Liver (tissue), 9 donors: ENCODE data around the gene DYSF. TPM values are rescaled to one million over a fixed set of nuclear protein-coding genes. Genes with fewer than 3 reads are reported as not detected.

Experiments used
- DNase-seq: peaks from one replicate; pipeline ENCODE4 v3.0.0-alpha.2; 2017; ENCODE audit warnings: low spot score
- H3K27ac ChIP-seq, 2 donors: one replicate each; pipeline ENCODE4 v1.7.0; 2013; ENCODE audit warnings: inconsistent platforms in 2 of 2, low read length in 2 of 2, control low read depth in 1 of 2, low read depth in 1 of 2, mild to moderate bottlenecking in 1 of 2
- H3K27me3 ChIP-seq, 4 donors: one replicate each; pipeline versions ENCODE4 v1.6.1 to v1.7.0; 2013; ENCODE audit warnings: low read length in 3 of 4, inconsistent platforms in 1 of 4, mild to moderate bottlenecking in 1 of 4, moderate library complexity in 1 of 4; ENCODE audit not compliant: control insufficient read depth in 4 of 4, insufficient read depth in 4 of 4
- H3K36me3 ChIP-seq, 4 donors: one replicate each; pipeline versions ENCODE4 v1.6.1 to v1.7.0; 2013; ENCODE audit warnings: low read length in 3 of 4, mild to moderate bottlenecking in 3 of 4, low read depth in 1 of 4, moderate library complexity in 1 of 4; ENCODE audit not compliant: control insufficient read depth in 4 of 4, insufficient read depth in 3 of 4
- H3K4me1 ChIP-seq, 4 donors: one replicate each; pipeline versions ENCODE4 v1.6.1 to v1.7.0; 2013; ENCODE audit warnings: low read length in 3 of 4, mild to moderate bottlenecking in 3 of 4, moderate library complexity in 1 of 4; ENCODE audit not compliant: control insufficient read depth in 4 of 4, insufficient read depth in 4 of 4
- H3K4me3 ChIP-seq, 3 donors: one replicate each; pipeline versions ENCODE4 v1.6.1 to v1.7.0; 2013; ENCODE audit warnings: low read length in 3 of 3, control low read depth in 1 of 3, low read depth in 1 of 3, mild to moderate bottlenecking in 1 of 3
- H3K9ac ChIP-seq, 2 donors: one replicate each; pipeline ENCODE4 v1.7.0; 2013; ENCODE audit warnings: low read length in 2 of 2, mild to moderate bottlenecking in 2 of 2, moderate library complexity in 2 of 2, control low read depth in 1 of 2, low read depth in 1 of 2
- H3K9me3 ChIP-seq, 4 donors: one replicate each; pipeline versions ENCODE4 v1.6.1 to v1.7.0; 2013; ENCODE audit warnings: low read length in 3 of 4; ENCODE audit not compliant: control insufficient read depth in 4 of 4
- ATF3 ChIP-seq: IDR thresholded peaks from 2 replicates; pipeline ENCODE4 v1.6.1; 2016; ENCODE audit warnings: antibody characterized with exemption
- CTCF ChIP-seq: fragments of 150-350 bp; IDR thresholded peaks from 2 replicates; pipeline ENCODE4 v1.5.1; 2017; ENCODE audit warnings: improper control_type of control experiment, low read depth, low read length; ENCODE audit not compliant: missing input control
- EGR1 ChIP-seq, 2 donors: IDR thresholded peaks; 2 replicates each; pipeline ENCODE4 v1.6.1; 2016 to 2018; ENCODE audit warnings: antibody characterized with exemption in 2 of 2, low read depth in 2 of 2
- HNF4A ChIP-seq, 2 donors: conservative IDR thresholded peaks; 2 replicates each; pipeline ENCODE4 v1.6.1; 2016; ENCODE audit warnings: antibody characterized with exemption in 2 of 2, mild to moderate bottlenecking in 2 of 2
- HNF4G ChIP-seq: IDR thresholded peaks from 2 replicates; pipeline ENCODE4 v1.6.1; 2016; ENCODE audit warnings: antibody characterized with exemption
- JUND ChIP-seq, 2 donors: IDR thresholded peaks; 2 replicates each; pipeline ENCODE4 v1.6.1; 2016; ENCODE audit warnings: antibody characterized with exemption in 2 of 2
- MAX ChIP-seq: IDR thresholded peaks from 2 replicates; pipeline ENCODE4 v1.6.1; 2016; ENCODE audit warnings: antibody characterized with exemption
- NR2F2 ChIP-seq: IDR thresholded peaks from 2 replicates; pipeline ENCODE4 v1.6.1; 2016; ENCODE audit warnings: antibody characterized with exemption
- RAD21 ChIP-seq, 2 donors: IDR thresholded peaks; 2 replicates each; pipeline ENCODE4 v1.6.1; 2016; ENCODE audit warnings: antibody characterized with exemption in 2 of 2, mild to moderate bottlenecking in 2 of 2
- REST ChIP-seq: IDR thresholded peaks from 2 replicates; pipeline ENCODE4 v1.6.1; 2016; ENCODE audit warnings: antibody characterized with exemption, mild to moderate bottlenecking
- RXRA ChIP-seq, 2 donors: IDR thresholded peaks; 2 replicates each; pipeline ENCODE4 v1.6.1; 2017 to 2018; ENCODE audit warnings: antibody characterized with exemption in 2 of 2, mild to moderate bottlenecking in 1 of 2
- SP1 ChIP-seq: IDR thresholded peaks from 2 replicates; pipeline ENCODE4 v1.6.1; 2018; ENCODE audit warnings: antibody characterized with exemption, mild to moderate bottlenecking
- TAF1 ChIP-seq: conservative IDR thresholded peaks from 2 replicates; pipeline ENCODE4 v1.6.1; 2016; ENCODE audit warnings: antibody characterized with exemption, mild to moderate bottlenecking
- ZBTB33 ChIP-seq: IDR thresholded peaks from 2 replicates; pipeline ENCODE4 v1.6.1; 2016; ENCODE audit warnings: antibody characterized with exemption
- WGBS: extraction: QIAGEN DNeasy Blood & Tissue Kit; methylation state at CpG from one replicate; pipeline ENCODE4 v1.1.7; 2013; 5-methylcytosine and 5-hydroxymethylcytosine counted together
- polyA plus RNA-seq, 2 donors: library from polyadenylated mRNA; stranded (reverse) in 1 of 2; unstranded in 1 of 2; fragments of 200-250 nt in 1 of 2; fragments of >200 nt in 1 of 2; fragmentation: Nextera tagmentation in 1 of 2; extraction: Ambion mirVana in 1 of 2; gene quantifications; one replicate each; pipeline versions ENCODE4 v1.2.1 to v1.2.3, GENCODE V29; 2013 to 2015
- total RNA-seq, 2 donors: library from RNA; depleted of rRNA; stranded (reverse); fragments of >200 nt; gene quantifications; one replicate each; pipeline ENCODE4 v1.2.3, GENCODE V29; 2014
- donor health status: healthy.
- donor health status: healthy.
- donor health status: healthy.
- donor health status: healthy.
- donor health status: healthy.

Gene DYSF
- total and polyA plus RNA-seq, 4 donors: 8.5 to 20.8 (median 13.6) TPM

- Histone ChIP-seq H3K4me1 (peaks cover 6 to 34% (median 25%) of the 10 kb centered on the region in 4 donors), H3K4me3 (no peak overlapping the region), H3K9me3 (no peaks in the 10 kb centered on the region), H3K36me3 (no peaks in the 10 kb centered on the region), H3K27ac (no peak overlapping the region), H3K9ac (no peak overlapping the region), H3K27me3 (no peaks in the 10 kb centered on the region)
- WGBS: 92% methylated on average over 6 of the region's 6 CpGs
- TF ChIP-seq NR2F2 (no peak), RAD21 (IDR thresholded peaks at IDR 0.05) (no peak), HNF4G (no peak), TAF1 (no peak), EGR1 (IDR thresholded peaks at IDR 0.05; ENCODE audit: low read depth in 2 of 2) (no peak), ZBTB33 (no peak), REST (no peak), SP1 (no peak), RXRA (IDR thresholded peaks at IDR 0.05) (no peak), HNF4A (conservative IDR thresholded peaks at IDR 0.05) (no peak), MAX (no peak), ATF3 (no peak)
- no peak for DNase-seq
Observed at GRCh38 chr2:71552356-71552755, 99.0 kb downstream of the DYSF start.

- TF ChIP-seq RAD21 (IDR thresholded peaks at IDR 0.05) (no peak), ZBTB33 (no peak), CTCF (no peak), SP1 (no peak), JUND (IDR thresholded peaks at IDR 0.05) (no peak)
- Histone ChIP-seq H3K4me3 (no peak overlapping the region), H3K9ac (no peak overlapping the region), H3K27ac (no peak overlapping the region), H3K9me3 (no peaks in the 10 kb centered on the region), H3K4me1 (peaks cover 6 to 35% (median 25%) of the 10 kb centered on the region in 4 donors), H3K27me3 (no peaks in the 10 kb centered on the region), H3K36me3 (no peaks in the 10 kb centered on the region)
- WGBS: 95% methylated on average over 15 of the region's 15 CpGs
- DNase-seq: no peak
Observed at GRCh38 chr2:71552861-71553301, 99.5 kb downstream of the DYSF start.
